GM19455 (cell line): ENCODE results near the gene GRK7.
"Not testable (repeated sequence)": the region's sequence is repeated elsewhere in the genome, so short reads cannot be mapped to it uniquely, and the experiment has no call there.

Experiments
- ATAC-seq: cut with Tn5 transposase; IDR thresholded peaks from one replicate; pipeline ENCODE4 v1.9.1; 2021; ENCODE audit not compliant: unreplicated experiment

The GRK7 gene

GRCh38 chr3:141754032-141754431 lies 9.2 kb upstream of the GRK7 start:
- ATAC-seq: no peak

GRCh38 chr3:141762552-141762951 lies 656 bp upstream of the GRK7 start:
- not testable (repeated sequence) for ATAC-seq

GRCh38 chr3:141764045-141764444 lies 837 bp downstream of the GRK7 start:
- no peak for ATAC-seq

GRCh38 chr3:141764465-141764864 lies 1.3 kb downstream of the GRK7 start:
- ATAC-seq: no peak

DNA sequence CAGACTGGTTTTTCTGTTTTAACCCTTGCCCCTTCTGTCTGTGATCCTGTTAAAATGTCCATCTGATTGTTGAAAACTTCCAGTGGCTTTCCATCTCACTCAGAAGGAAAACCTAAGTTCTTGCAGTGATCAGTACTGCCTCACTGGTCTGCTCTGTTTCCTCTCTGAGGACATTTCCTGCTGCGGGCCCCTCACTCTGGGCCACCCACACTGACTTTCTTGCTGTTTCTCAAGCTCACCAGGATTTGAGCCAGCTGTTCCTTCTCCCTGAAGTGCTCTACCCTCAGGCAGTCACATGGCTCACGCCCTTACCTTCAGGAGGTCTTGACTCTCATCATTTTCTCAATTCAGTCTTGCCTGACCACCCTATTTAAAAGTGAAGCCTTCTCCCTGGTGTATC lies 1.8 kb downstream of the GRK7 start:
- no peak for ATAC-seq

- ATAC-seq: no peak
Measured at GRCh38 chr3:141767066-141767465, 3.9 kb downstream of the GRK7 start.

DNA sequence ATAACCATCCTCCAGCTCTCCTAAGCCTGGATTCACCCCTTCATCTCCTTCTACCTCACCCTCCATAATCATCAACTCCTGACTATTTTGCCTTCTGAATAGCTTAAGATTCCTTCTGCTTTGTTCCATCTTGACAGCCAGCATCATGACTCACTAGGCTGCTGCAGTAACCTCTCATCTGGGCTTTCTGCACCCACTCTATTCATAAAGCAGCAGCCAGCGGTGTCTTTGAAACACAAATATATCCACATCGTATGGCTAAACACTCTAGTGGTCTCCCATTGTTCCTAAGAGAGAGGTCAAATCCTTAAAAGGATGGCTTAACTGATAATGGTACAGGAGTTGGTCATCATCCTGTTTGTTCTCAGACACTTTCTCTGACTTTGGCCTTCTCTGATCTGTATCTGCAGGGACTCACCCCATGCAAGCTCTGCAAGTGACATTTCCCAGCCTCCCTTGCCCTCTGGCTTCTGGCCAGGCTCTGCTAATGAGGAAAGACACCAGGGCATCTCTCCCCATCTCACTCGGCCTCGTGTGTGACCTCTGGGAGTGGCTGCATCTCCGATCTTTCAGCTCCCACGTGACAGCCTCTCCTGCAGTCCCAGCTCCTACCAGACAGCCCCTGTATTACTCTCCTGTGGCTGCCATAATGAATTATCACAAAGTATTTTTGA lies 6.2 kb downstream of the GRK7 start:
- no peak for ATAC-seq

DNA sequence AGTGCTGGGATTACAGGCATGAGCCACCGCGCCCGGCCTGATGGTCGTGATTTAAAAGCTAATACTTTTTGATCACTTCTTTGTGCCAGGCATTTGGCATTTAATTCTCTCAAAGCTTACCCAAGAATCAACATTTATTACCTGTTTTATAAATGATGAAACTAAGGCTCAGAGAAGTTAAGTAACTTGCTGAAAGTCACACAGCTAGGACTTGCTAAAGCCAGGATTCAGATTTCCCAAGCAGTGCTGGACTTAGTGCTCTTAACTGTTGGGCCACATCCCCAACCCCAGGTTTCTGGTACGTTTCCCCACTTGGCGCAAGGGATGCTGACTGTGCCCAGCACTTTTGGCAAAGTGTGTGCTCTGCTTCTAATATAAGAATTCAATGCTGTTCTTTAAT lies 10.5 kb downstream of the GRK7 start:
- no peak for ATAC-seq

- no peak for ATAC-seq
Measured at GRCh38 chr3:141776376-141776775, 13.2 kb downstream of the GRK7 start.

- no peak for ATAC-seq
Measured at GRCh38 chr3:141776885-141777284, 13.7 kb downstream of the GRK7 start.

GRCh38 chr3:141777957-141778813 lies 15.0 kb downstream of the GRK7 start:
- ATAC-seq: no peak

DNA sequence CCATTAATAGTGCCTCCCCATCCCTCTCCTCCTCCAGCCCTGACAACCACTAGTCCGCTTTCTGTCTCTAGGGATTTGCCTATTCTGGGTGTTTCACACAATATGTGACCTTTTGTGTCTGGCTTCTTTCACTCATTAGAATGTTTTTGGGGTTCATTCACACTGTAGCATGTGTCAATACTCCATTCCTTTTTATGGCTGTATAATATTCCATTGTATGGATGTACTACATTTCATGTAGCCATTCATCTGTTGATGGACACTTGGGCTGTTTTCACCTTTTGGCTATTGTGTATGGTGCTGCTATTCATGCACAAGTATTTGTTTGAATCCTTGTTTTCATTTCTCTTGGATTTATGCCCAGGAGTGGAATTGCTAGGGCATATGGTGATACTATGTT lies 16.5 kb downstream of the GRK7 start:
- ATAC-seq: no peak

DNA sequence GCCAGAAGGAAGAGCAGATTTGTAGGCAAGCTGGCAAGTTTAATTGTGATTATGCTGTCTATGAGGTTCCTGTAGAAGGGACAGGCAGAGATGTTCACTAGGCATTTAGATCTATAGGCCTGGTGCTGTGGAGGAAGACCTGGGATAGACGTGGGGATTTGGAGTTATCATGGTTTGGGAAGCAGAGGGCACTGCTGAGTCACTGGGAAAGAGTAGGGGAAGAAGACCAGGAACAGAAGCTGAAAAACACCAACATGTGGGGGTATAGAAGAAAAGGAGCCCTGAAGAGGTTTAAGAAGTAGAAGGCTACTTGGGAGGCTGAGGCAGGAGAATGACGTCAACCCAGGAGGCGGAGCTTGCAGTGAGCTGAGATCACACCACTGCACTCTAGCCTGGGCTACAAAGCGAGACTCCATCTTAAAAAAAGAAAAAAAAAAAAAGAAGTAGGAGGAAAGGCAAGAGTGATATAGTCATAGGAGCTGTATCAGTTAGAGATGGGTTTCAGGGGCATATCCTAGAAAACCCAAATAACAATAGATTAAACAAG lies 19.3 kb downstream of the GRK7 start:
- ATAC-seq: no peak

GRCh38 chr3:141783632-141784031 lies 20.4 kb downstream of the GRK7 start:
- ATAC-seq: no peak

DNA sequence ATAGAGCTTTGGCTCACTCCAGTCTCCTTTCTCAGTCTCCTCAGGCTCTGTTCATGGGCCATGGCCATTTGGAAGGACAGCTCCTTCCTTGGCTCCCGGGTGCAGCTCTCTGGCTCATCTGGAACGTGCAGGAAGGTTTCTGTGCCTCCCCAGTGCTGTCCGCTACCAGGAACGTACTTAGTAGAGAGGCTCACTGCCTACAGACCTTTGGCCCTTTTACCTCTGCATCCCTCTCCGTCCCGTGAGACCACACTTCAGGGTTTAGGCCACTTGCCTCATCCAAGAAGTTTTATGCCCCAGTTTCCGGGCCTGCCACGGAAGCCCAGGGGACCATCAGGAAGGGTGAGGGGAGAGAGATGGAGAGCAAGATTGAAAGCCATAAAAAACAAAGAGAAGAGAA lies 20.9 kb downstream of the GRK7 start:
- ATAC-seq: no peak

DNA sequence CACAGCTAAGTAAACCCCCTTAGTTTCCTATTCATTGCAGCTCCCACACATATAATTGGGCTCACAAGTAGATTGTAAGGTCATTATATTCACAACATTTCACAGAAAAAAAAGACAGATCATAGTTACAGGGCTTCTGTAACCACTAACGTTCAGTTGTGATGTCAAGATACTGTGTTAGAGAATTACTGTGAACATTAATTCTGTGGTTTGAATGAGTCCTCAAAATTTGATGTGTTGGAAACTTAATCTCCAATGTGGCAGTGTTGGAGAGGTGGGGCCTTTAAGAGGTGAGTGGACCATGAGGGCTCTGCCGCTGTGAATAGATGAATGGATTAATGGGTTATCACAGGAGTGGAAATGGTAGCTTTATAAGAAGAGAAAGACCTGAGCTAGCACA lies 21.3 kb downstream of the GRK7 start:
- ATAC-seq: no peak

GRCh38 chr3:141788149-141788548 lies 24.9 kb downstream of the GRK7 start:
- ATAC-seq: no peak

GRCh38 chr3:141788750-141789149 lies 25.5 kb downstream of the GRK7 start:
- not testable (repeated sequence) for ATAC-seq

GRCh38 chr3:141789281-141789680 lies 26.1 kb downstream of the GRK7 start:
- no peak for ATAC-seq

DNA sequence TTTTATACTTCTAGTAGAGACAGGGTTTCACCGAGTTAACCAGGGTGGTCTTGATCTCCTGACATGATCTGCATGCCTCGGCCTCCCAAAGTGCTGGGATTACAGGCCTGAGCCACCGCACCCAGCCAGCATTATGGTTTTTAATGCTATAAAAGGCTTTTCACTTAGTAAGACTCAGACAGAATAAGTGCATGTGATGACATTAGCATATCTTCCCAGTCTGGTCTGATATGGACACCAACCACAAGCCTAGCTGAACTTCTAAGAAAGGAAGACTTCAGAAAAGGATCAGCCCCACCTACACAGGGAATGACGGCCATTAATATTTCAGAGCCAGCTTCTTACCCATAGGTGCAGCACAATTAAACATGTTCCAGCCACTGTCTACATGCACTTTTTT lies 27.0 kb downstream of the GRK7 start:
- no peak for ATAC-seq

- ATAC-seq: no peak
Measured at GRCh38 chr3:141792495-141792894, 29.3 kb downstream of the GRK7 start.
